K562 (cell line): ENCODE results near the gene RNF31. TPM values are rescaled to one million over a fixed set of nuclear protein-coding genes. Genes with fewer than 3 reads are reported as not detected.
A peak's percentile ranks its signal among the peaks of the same experiment; 100 is the strongest.

ENCODE experiments used
- CAMTA2 ChIP-seq: fragments of 250-450 bp; sonication (Bioruptor Pico); conservative IDR thresholded peaks from 2 replicates; pipeline ENCODE4 v1.5.1; 2022
- CXXC5 ChIP-seq: fragments of 250-450 bp; sonication (Bioruptor Pico); IDR thresholded peaks from 2 replicates; pipeline ENCODE4 v1.8.0; 2022; ENCODE audit warnings: inconsistent platforms, mild to moderate bottlenecking, moderate library complexity
- EWSR1 ChIP-seq: fragments of 450-650 bp; IDR thresholded peaks from 2 replicates; pipeline ENCODE4 v1.6.1; 2018; ENCODE audit warnings: borderline replicate concordance, mild to moderate bottlenecking, low read depth, moderate library complexity; ENCODE audit not compliant: partially characterized antibody
- HNRNPL ChIP-seq: fragments of 200-400 bp; formaldehyde crosslinking; IDR thresholded peaks from 2 replicates; pipeline ENCODE4 v1.6.1; 2017; ENCODE audit warnings: low read depth, mild to moderate bottlenecking, low read length
- KDM1A ChIP-seq, 2 experiments: fragments of 450-650 bp; IDR thresholded peaks; 2 replicates each; pipeline ENCODE4 v1.6.1; 2016; ENCODE audit warnings: mild to moderate bottlenecking in 2 of 2
- KDM2B ChIP-seq: fragments of 250-450 bp; sonication (Bioruptor Pico); IDR thresholded peaks from 2 replicates; pipeline ENCODE4 v1.8.0; 2021; ENCODE audit warnings: mild to moderate bottlenecking, moderate library complexity
- LCOR ChIP-seq: sonication (generic); formaldehyde crosslinking; IDR thresholded peaks from 2 replicates; pipeline ENCODE4 v1.8.0; 2022; ENCODE audit warnings: mild to moderate bottlenecking, missing genetic modification reagents
- LEF1 ChIP-seq: fragments of 450-650 bp; IDR thresholded peaks from 2 replicates; pipeline ENCODE4 v1.6.1; 2016; ENCODE audit warnings: mild to moderate bottlenecking
- MITF ChIP-seq: IDR thresholded peaks from 2 replicates; pipeline ENCODE4 v1.6.1; 2014; ENCODE audit warnings: antibody characterized with exemption
- MNT ChIP-seq, 2 experiments: fragments of 450-650 bp; conservative IDR thresholded peaks; 2 replicates each; pipeline ENCODE4 v1.6.1; 2017; ENCODE audit warnings: mild to moderate bottlenecking in 2 of 2, moderate library complexity in 2 of 2
- MXI1 ChIP-seq: IDR thresholded peaks from 2 replicates; pipeline ENCODE4 v1.6.1; 2011; ENCODE audit warnings: low read depth, mild to moderate bottlenecking, improper control_type of control experiment, low read length
- NFE2L1 ChIP-seq: fragments of 450-650 bp; IDR thresholded peaks from 2 replicates; pipeline ENCODE4 v1.6.1; 2016; ENCODE audit warnings: missing genetic modification characterization, low read depth, mild to moderate bottlenecking, missing compliant biosample characterization, moderate library complexity, borderline replicate concordance
- POLR2A ChIP-seq: fragments of 450-650 bp; conservative IDR thresholded peaks from 2 replicates; pipeline ENCODE4 v1.6.1; 2016
- POLR2B ChIP-seq: fragments of 450-650 bp; IDR thresholded peaks from 2 replicates; pipeline ENCODE4 v1.6.1; 2018; ENCODE audit warnings: low read depth; ENCODE audit not compliant: partially characterized antibody
- RBM34 ChIP-seq: fragments of 200-400 bp; formaldehyde crosslinking; IDR thresholded peaks from 2 replicates; pipeline ENCODE4 v1.6.1; 2018; ENCODE audit warnings: low read length, borderline replicate concordance; ENCODE audit not compliant: insufficient read depth
- SMARCC2 ChIP-seq: fragments of 450-650 bp; IDR thresholded peaks from 2 replicates; pipeline ENCODE4 v1.6.1; 2017; ENCODE audit warnings: antibody characterized with exemption, moderate library complexity, mild to moderate bottlenecking, low read depth
- SP2 ChIP-seq: IDR thresholded peaks from 2 replicates; pipeline ENCODE4 v1.6.1; 2011; ENCODE audit warnings: mild to moderate bottlenecking, low read depth, low read length, moderate library complexity; ENCODE audit not compliant: poor library complexity, severe bottlenecking; ENCODE audit errors: extremely low read depth
- ZBTB8A ChIP-seq: fragments of 450-650 bp; IDR thresholded peaks from 2 replicates; pipeline ENCODE4 v1.6.1; 2018; ENCODE audit warnings: mild to moderate bottlenecking, moderate library complexity; ENCODE audit not compliant: partially characterized antibody
- ZNF165 ChIP-seq: fragments of 250-450 bp; sonication (Bioruptor Pico); IDR thresholded peaks from 2 replicates; pipeline ENCODE4 v1.4.0; 2020; ENCODE audit warnings: borderline replicate concordance
- ZNF431 ChIP-seq: sonication (generic); formaldehyde crosslinking; IDR thresholded peaks from 2 replicates; pipeline ENCODE4 v1.8.0; 2022; ENCODE audit warnings: mild to moderate bottlenecking, missing genetic modification reagents
- ZNF644 ChIP-seq: fragments of 200-800 bp; sonication (Bioruptor generic); IDR thresholded peaks from 2 replicates; pipeline ENCODE4 v1.6.1; 2016; ENCODE audit warnings: low read depth, missing genetic modification characterization, missing compliant biosample characterization
- polyA plus RNA-seq, 8 experiments: library from polyadenylated mRNA; depleted of rRNA in 4 of 8; stranded (reverse) in 5 of 8; unstranded in 3 of 8; fragments of >200 nt; fragmentation: Nextera tagmentation in 2 of 8; fragmentation: Illumina TruSeq in 1 of 8; extraction: Ambion mirVana in 2 of 8; extraction: Trizol in 1 of 8; gene quantifications; 2 replicates each; pipeline versions ENCODE4 v1.2.1 to v1.2.3, GENCODE V29; 2011 to 2014; ENCODE audit warnings: inconsistent platforms in 1 of 8, missing spikeins in 1 of 8
- total RNA-seq, 7 experiments: library from RNA; depleted of rRNA in 6 of 7; stranded (reverse); fragments of >200 nt in 6 of 7; fragmentation: Illumina TruSeq in 2 of 7; extraction: Trizol in 2 of 7; gene quantifications; 2 replicates each; pipeline versions ENCODE4 v1.2.1 to v1.2.3, GENCODE V29; 2011 to 2021; ENCODE audit warnings: low replicate concordance in 1 of 7
- TF ChIP-seq, protein P1 (sequence below): IDR thresholded peaks from 2 replicates; pipeline ENCODE4 v1.6.1; 2011; ENCODE audit warnings: borderline replicate concordance, low read depth, mild to moderate bottlenecking, moderate library complexity, low read length; ENCODE audit not compliant: insufficient read depth, poor library complexity, severe bottlenecking

The RNF31 gene
- total and polyA plus RNA-seq, 9 of the 15 experiments (the other 6 are each of a cell fraction or from before 2014, with no cell fraction given) = 3.1 to 47.6 (median 19.1) TPM

- TF ChIP-seq, protein P1, sequence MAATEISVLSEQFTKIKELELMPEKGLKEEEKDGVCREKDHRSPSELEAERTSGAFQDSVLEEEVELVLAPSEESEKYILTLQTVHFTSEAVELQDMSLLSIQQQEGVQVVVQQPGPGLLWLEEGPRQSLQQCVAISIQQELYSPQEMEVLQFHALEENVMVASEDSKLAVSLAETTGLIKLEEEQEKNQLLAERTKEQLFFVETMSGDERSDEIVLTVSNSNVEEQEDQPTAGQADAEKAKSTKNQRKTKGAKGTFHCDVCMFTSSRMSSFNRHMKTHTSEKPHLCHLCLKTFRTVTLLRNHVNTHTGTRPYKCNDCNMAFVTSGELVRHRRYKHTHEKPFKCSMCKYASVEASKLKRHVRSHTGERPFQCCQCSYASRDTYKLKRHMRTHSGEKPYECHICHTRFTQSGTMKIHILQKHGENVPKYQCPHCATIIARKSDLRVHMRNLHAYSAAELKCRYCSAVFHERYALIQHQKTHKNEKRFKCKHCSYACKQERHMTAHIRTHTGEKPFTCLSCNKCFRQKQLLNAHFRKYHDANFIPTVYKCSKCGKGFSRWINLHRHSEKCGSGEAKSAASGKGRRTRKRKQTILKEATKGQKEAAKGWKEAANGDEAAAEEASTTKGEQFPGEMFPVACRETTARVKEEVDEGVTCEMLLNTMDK = peak; percentile 32
- no peak for TF ChIP-seq SMARCC2
- no peak for TF ChIP-seq NFE2L1 (tag)
- no peak for TF ChIP-seq RBM34
- TF ChIP-seq ZNF644 (tag) = no peak
- no peak for TF ChIP-seq ZNF431 (CRISPR knock-in tag)
- peak; percentile 73 for TF ChIP-seq POLR2A
- no peak for TF ChIP-seq EWSR1
- peak; percentile 57 for TF ChIP-seq POLR2B
- peak; percentile 91 for TF ChIP-seq MITF
- TF ChIP-seq CXXC5 (CRISPR knock-in tag) = peak; percentile 46; the same call in 1 of the 2 replicates
- TF ChIP-seq CAMTA2 (CRISPR knock-in tag) = no peak
- no peak for TF ChIP-seq MXI1
- peak; percentile 76 for TF ChIP-seq LCOR
- TF ChIP-seq ZBTB8A = no peak
- TF ChIP-seq SP2 = no peak
- TF ChIP-seq ZNF165 = no peak
- TF ChIP-seq MNT (conservative IDR thresholded peaks at IDR 0.05) = peak; percentile 83 to 84
- TF ChIP-seq KDM2B (CRISPR knock-in tag) = no peak
- peak; percentile 37 to 44; a peak in 2 of 4 replicates for TF ChIP-seq KDM1A (IDR thresholded peaks at IDR 0.05)
- TF ChIP-seq HNRNPL = 0 out of 2 replicates have a peak, but pooled peaks have one; percentile 32
- 0 out of 2 replicates have a peak, but pooled peaks have one; percentile 16 for TF ChIP-seq LEF1
Measured at GRCh38 chr14:24160850-24161804, 13.8 kb downstream of the RNF31 start, which contains the start of gene IRF9 (continued).
